ENCODE data around the gene MIOX. TPM values are rescaled to one million over a fixed set of nuclear protein-coding genes. Genes with fewer than 3 reads are reported as not detected.
A peak's percentile ranks its signal among the peaks of the same experiment; 100 is the strongest.

Gene MIOX
- total and polyA plus RNA-seq, 10 of the 15 experiments (the other 5 are each of a cell fraction or from before 2014, with no cell fraction given), result 0.10 to 0.31 TPM; not detected in 8

DNA sequence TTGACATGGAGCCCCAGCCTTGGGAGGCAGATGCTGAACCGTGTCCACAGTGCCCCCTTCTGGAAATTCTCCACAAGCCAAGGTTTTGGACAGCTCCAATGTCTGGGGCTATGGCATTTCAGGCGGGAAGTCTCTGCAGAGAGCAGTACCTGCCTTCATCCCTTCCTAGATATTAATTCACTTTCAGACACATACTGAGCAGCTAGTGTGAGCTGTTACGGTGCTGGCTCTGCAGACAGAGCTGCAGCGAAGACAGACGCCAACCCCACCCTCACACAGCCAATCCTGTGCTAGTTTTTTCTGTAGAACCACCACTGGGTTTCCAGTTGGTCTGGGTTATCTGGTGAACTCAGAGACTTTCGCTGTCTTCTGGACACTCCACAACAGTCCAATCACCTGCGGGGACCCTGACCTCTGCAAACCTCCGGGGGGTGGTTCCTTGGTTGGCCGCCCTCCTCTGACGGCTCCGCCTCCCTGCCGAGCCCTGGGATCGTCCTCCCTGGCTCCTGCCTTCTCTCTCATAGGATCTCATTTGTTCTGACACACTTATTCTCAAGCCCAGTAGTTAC lies 11.7 kb downstream of the MIOX start (continued):
- TF ChIP-seq, protein P1, sequence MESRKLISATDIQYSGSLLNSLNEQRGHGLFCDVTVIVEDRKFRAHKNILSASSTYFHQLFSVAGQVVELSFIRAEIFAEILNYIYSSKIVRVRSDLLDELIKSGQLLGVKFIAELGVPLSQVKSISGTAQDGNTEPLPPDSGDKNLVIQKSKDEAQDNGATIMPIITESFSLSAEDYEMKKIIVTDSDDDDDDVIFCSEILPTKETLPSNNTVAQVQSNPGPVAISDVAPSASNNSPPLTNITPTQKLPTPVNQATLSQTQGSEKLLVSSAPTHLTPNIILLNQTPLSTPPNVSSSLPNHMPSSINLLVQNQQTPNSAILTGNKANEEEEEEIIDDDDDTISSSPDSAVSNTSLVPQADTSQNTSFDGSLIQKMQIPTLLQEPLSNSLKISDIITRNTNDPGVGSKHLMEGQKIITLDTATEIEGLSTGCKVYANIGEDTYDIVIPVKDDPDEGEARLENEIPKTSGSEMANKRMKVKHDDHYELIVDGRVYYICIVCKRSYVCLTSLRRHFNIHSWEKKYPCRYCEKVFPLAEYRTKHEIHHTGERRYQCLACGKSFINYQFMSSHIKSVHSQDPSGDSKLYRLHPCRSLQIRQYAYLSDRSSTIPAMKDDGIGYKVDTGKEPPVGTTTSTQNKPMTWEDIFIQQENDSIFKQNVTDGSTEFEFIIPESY (IDR thresholded peaks at IDR 0.05), result no peak
- no peak for TF ChIP-seq SMAD1 (IDR thresholded peaks at IDR 0.05; ENCODE audit: low read depth, partially characterized antibody)
- TF ChIP-seq RB1 (IDR thresholded peaks at IDR 0.05; ENCODE audit: borderline replicate concordance), result peak; percentile 61; the same call in 1 of the 2 replicates

DNA sequence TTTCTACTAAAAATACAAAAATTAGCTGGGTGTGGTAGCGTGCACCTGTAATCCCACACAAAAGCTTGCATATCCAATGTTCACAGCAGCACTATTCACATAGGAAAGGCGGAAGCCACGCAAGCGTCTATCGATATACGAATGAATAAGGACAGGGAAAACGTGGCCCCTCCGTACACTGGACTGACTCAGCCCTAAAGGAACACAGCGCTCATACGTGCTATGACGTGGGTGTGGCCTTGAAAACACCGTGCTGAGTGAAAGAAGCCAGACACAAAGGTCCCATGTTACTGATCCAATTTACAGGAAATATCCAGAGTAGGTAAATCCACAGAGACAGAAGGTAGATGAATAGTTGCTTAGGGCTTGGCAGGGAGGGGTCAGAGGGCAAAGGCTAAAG lies 13.8 kb downstream of the MIOX start:
- no peak for ATAC-seq
- BruUV-seq (replicated peaks), result no TSS peak
- Histone ChIP-seq H3K27ac (ENCODE audit: control insufficient read depth, insufficient read depth) (no peak overlapping the region), H3K4me3 (no peak overlapping the region), H3K9ac (ENCODE audit: control insufficient read depth, insufficient read depth, low read length) (no peak overlapping the region), H2AFZ (ENCODE audit: control insufficient read depth, low read depth, low read length) (no peak overlapping the region), H3K36me3 (ENCODE audit: control insufficient read depth in 2 of 2, insufficient read depth in 2 of 2, low read length in 1 of 2) (peaks cover under 1 to 8% of the 10 kb centered on the region in 2 experiments; a peak in 3 of 4 replicates), H3K4me1 (ENCODE audit: control insufficient read depth, insufficient read depth, low read length) (no peaks in the 10 kb centered on the region; the same call in 1 of the 2 replicates), H4K20me1 (ENCODE audit: control insufficient read depth, insufficient read depth) (no peaks in the 10 kb centered on the region), H3K79me2 (ENCODE audit: control insufficient read depth, insufficient read depth, low read length) (no peaks in the 10 kb centered on the region), H3K4me2 (ENCODE audit: control insufficient read depth, insufficient read depth) (no peak overlapping the region), H3K9me3 (replicated peaks; ENCODE audit: control insufficient read depth, insufficient read depth, low read length) (no peaks in the 10 kb centered on the region), H3K27me3 (replicated peaks in 1 of 2; ENCODE audit: control insufficient read depth in 2 of 2, insufficient read depth in 2 of 2, low read length in 1 of 2) (no peaks in the 10 kb centered on the region)
- RAD21 ChIA-PET (ENCODE audit: unreplicated experiment), result interaction anchor here (1.2 kb wide), 1 partner anchor 120 kb away, joined by 3 read pairs; no protein-coding TSS in a partner anchor
- TF ChIP-seq FOXK2 (IDR thresholded peaks at IDR 0.05), result no peak
- TF ChIP-seq EED (IDR thresholded peaks at IDR 0.05; ENCODE audit: low read depth), result no peak
- TF ChIP-seq HDAC2 (IDR thresholded peaks at IDR 0.05), result no peak
- TF ChIP-seq MTA3 (IDR thresholded peaks at IDR 0.05; ENCODE audit: borderline replicate concordance, low read length), result no peak
- TF ChIP-seq CBFB (IDR thresholded peaks at IDR 0.05; ENCODE audit: low read depth), result no peak
- TF ChIP-seq, protein P2, sequence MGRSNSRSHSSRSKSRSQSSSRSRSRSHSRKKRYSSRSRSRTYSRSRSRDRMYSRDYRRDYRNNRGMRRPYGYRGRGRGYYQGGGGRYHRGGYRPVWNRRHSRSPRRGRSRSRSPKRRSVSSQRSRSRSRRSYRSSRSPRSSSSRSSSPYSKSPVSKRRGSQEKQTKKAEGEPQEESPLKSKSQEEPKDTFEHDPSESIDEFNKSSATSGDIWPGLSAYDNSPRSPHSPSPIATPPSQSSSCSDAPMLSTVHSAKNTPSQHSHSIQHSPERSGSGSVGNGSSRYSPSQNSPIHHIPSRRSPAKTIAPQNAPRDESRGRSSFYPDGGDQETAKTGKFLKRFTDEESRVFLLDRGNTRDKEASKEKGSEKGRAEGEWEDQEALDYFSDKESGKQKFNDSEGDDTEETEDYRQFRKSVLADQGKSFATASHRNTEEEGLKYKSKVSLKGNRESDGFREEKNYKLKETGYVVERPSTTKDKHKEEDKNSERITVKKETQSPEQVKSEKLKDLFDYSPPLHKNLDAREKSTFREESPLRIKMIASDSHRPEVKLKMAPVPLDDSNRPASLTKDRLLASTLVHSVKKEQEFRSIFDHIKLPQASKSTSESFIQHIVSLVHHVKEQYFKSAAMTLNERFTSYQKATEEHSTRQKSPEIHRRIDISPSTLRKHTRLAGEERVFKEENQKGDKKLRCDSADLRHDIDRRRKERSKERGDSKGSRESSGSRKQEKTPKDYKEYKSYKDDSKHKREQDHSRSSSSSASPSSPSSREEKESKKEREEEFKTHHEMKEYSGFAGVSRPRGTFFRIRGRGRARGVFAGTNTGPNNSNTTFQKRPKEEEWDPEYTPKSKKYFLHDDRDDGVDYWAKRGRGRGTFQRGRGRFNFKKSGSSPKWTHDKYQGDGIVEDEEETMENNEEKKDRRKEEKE (IDR thresholded peaks at IDR 0.05), result no peak
- TF ChIP-seq RAD21 (IDR thresholded peaks at IDR 0.05; ENCODE audit: insufficient read depth, low read depth, low read length), result no peak
- TF ChIP-seq SREBF2 (IDR thresholded peaks at IDR 0.05; ENCODE audit: low read length), result no peak
- TF ChIP-seq SREBF1 (IDR thresholded peaks at IDR 0.05; ENCODE audit: low read length), result no peak
- TF ChIP-seq IKZF2 (IDR thresholded peaks at IDR 0.05), result no peak
- in situ Hi-C loops (cut with MboI) (no loop called here), intact Hi-C loops (cut with micrococcal nuclease; ENCODE audit: unreplicated experiment) (no loop called here)
- DNase-seq (ENCODE audit: low read depth, low spot score), result no peak
- CTCF ChIA-PET, result interaction anchor here (1.4 to 4.8 kb wide), 2 partner anchors 10 to 120 kb away, joined by 3 to 28 read pairs; no protein-coding TSS in a partner anchor
- POLR2A ChIA-PET, result no interaction called here
- SMC1A ChIA-PET (ENCODE audit: uncharacterized antibody, unreplicated experiment), result no interaction called here
- 96% methylated on average over 12 of the region's 12 CpGs for WGBS (ENCODE audit: insufficient coverage, insufficient replicate concordance, low lambda C conversion rate, missing lambda C conversion rate)
- FAIRE-seq, result no peak
